ENCODE results near the gene ENPP6. TPM values are rescaled to one million over a fixed set of nuclear protein-coding genes. Genes with fewer than 3 reads are reported as not detected.
"Not testable (repeated sequence)": the region's sequence is repeated elsewhere in the genome, so short reads cannot be mapped to it uniquely, and the experiment has no call there.

ENPP6 gene
- total RNA-seq, 1 donor from 2014 or later = not detected

GRCh38 chr4:184237612-184238011 lies 19.9 kb upstream of the ENPP6 start:
- no peak for DNase-seq (ENCODE audit: low read depth)

DNA sequence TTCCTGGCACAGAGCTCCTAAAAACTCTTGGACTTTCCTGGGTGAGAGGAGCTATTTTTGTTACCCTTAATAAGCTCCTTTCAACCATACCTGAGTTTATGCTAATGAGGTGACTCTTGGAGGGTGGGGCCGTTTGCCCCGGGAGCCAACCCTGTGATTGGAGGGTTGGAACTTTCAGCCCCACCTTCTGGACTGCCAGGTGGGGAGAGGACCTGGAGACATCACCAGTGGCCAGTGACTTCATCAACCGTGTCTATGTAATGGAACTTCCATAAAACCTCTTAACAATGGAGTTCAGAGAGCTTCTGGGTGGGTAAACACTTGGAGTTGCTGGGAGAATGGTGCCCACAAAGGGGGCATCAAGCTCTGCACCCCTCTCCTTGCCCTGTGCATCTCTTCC lies 17.9 kb upstream of the ENPP6 start:
- DNase-seq (ENCODE audit: low read depth) = no peak

DNA sequence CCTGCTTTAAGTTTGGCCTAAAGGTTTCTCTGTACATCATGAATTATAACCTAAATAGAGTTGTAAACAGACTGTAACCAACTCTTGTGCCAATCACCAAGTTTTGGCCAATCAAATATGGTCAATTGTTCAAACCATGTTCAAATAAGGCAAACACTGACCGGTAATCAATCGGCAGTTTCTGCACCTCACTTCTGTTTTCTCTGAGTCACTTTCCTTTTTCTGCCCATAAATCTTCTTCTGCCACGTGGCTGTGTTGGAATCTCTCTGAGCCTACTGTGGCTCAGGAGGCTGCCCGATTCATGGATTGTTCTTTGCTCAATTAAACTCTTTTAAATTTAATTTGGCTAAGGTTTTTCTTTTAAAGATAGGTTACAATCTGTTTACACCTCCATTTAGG lies 16.5 kb upstream of the ENPP6 start:
- no peak for DNase-seq (ENCODE audit: low read depth)

GRCh38 chr4:184232975-184233374 lies 15.3 kb upstream of the ENPP6 start:
- DNase-seq (ENCODE audit: low read depth) = no peak

GRCh38 chr4:184232202-184232601 lies 14.5 kb upstream of the ENPP6 start:
- DNase-seq (ENCODE audit: low read depth) = no peak

GRCh38 chr4:184231573-184231972 lies 13.9 kb upstream of the ENPP6 start:
- no peak for DNase-seq (ENCODE audit: low read depth)

- no peak for DNase-seq (ENCODE audit: low read depth)
Observed at GRCh38 chr4:184228056-184228705, 10.5 kb upstream of the ENPP6 start.

GRCh38 chr4:184216515-184216914 lies 1.2 kb downstream of the ENPP6 start:
- no peak for DNase-seq (ENCODE audit: low read depth)

DNA sequence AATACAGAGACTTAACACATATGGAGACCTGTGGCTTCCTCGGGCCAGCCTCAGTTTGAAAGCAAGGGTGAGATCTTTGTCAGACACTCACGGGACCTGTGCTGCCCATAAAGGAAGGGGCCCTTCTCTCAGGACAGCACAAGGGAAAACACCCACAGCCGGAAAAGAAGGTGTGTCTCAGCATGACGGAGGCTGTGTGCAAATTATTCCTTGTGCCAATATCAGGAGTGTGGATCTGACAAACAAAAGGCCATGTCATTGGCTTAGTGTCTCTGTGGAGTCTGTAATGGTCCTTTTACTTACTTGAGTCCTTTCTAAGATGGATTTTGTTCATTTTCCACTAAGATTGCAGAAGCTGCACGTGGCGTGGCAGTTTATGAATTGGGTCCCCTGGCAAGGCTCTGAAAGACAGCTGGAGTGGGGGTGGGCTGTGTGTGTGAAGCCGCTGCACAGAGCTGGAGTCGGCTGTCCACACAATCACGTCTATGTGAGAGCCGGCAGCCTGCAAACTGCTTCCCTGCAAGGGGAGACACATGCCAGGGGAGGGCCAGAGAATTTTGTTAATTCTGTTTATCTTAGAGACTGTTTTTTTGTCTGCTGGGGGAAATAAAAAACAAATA lies 1.9 kb downstream of the ENPP6 start:
- no peak for DNase-seq (ENCODE audit: low read depth)

- no peak for DNase-seq (ENCODE audit: low read depth)
Observed at GRCh38 chr4:184214931-184215330, 2.7 kb downstream of the ENPP6 start.

GRCh38 chr4:184207734-184208607 lies 9.7 kb downstream of the ENPP6 start:
- DNase-seq (ENCODE audit: low read depth) = not testable (repeated sequence)

GRCh38 chr4:184205243-184205642 lies 12.4 kb downstream of the ENPP6 start:
- no peak for DNase-seq (ENCODE audit: low read depth)

DNA sequence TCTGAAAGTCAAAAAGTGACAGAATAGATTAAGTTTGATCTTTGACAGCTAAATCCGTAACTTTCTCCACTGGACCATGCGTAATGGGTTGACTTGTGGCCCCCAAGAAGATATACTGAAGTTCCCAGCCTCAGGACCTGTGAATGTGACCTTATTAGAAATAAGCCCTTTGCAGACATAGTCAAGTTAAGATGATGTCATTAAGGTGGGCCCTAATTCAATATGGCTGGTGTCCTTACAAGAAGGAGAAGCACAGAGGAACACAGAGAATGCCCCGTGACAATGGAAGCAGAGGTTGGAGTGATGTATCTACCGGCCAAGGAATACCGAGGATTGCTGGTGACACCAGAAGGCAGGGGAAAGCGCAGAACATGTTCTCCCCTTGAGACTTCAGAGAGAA lies 14.4 kb downstream of the ENPP6 start:
- no peak for DNase-seq (ENCODE audit: low read depth)

GRCh38 chr4:184201179-184201578 lies 16.5 kb downstream of the ENPP6 start:
- no peak for DNase-seq (ENCODE audit: low read depth)

DNA sequence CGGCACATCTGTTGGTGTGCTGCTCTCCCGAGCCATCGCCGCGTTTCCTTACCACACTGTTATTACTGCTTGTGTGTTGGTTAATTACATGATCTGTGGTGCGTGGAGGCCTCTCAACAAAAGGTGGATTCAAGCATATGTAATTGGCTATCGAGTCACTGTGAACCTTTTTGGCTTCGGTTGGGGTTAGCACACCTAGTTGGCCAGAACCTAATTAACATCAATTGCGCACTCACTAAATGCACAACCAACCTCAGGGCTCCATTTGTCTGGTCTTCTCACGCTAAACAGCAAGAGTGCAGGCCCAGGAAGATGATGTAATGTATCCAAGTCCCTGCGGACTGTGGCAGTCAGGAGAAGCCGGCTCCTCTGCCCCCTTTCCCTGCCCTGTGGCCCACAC lies 17.4 kb downstream of the ENPP6 start:
- DNase-seq (ENCODE audit: low read depth) = no peak

- DNase-seq (ENCODE audit: low read depth) = no peak
Observed at GRCh38 chr4:184199780-184200179, 17.9 kb downstream of the ENPP6 start.

- no peak for DNase-seq (ENCODE audit: low read depth)
Observed at GRCh38 chr4:184198190-184198589, 19.5 kb downstream of the ENPP6 start.

- no peak for DNase-seq (ENCODE audit: low read depth)
Observed at GRCh38 chr4:184197536-184198082, 20.1 kb downstream of the ENPP6 start.

DNA sequence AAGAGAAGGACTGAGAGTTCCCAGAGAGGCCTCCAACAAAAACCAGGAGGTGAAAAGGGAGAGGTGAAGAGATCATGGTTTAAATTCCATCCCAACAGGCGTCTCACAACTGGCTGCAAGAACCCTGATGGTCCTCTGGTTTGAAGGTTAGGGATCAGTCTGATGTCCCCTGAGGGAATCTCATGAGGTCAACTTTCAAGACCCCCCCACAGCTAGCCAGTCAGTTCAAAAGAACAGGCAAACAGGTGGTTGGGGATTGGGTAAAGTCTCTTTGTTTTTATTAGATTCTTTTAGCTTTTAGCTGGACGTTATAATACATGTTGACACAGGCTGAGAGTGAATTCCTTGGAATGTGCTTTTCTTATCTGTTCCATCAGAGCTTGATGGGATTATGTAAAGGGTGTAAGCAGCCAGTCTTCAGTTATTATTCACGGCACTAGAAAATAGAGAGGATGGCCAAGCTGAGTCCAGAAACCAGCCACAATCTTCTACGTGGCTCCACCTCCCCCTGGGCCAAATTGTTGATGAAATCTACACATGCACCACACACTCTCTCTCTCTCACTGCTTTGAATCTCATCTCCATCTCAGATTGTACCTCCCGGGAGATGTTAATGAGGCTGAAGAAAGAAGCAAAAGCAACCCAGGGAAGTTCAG lies 20.8 kb downstream of the ENPP6 start:
- no peak for DNase-seq (ENCODE audit: low read depth)

- no peak for DNase-seq (ENCODE audit: low read depth)
Observed at GRCh38 chr4:184193556-184194525, 23.8 kb downstream of the ENPP6 start.
